Activated CD4-positive, alpha-beta T cell treated with anti-CD3 and anti-CD28 coated beads for 36 hours (primary cell): ENCODE measurements around the gene CSH1. TPM values are rescaled to one million over a fixed set of nuclear protein-coding genes. Genes with fewer than 3 reads are reported as not detected.
A peak's percentile ranks its signal among the peaks of the same experiment; 100 is the strongest.
"Not testable (repeated sequence)": the region's sequence is repeated elsewhere in the genome, so short reads cannot be mapped to it uniquely, and the experiment has no call there.

Source experiments
- ATAC-seq: fragments of 200-7000 bp; cut with Tn5 transposase; one replicate; pipeline ENCODE4 v1.10.0; 2021; ENCODE audit warnings: mild to moderate bottlenecking, moderate library complexity
- CTCF ChIA-PET: fragments of 350-600 bp; sonication (Branson Sonifier 250); formaldehyde crosslinking; loops from one replicate; lab custom pipeline; 2021; ENCODE audit warnings: antibody characterized with exemption; lab: Charles Lee
- POLR2A ChIA-PET: fragments of 350-600 bp; sonication (Branson Sonifier 250); formaldehyde crosslinking; loops from one replicate; lab custom pipeline; 2021; ENCODE audit warnings: antibody characterized with exemption, inconsistent platforms; lab: Charles Lee
- DNase-seq: peaks from one replicate; pipeline ENCODE4 v3.0.0-alpha.2; 2020
- H3K27ac Mint-ChIP-seq: one replicate; pipeline ENCODE4 v1.8.0; 2021; ENCODE audit warnings: mixed read lengths
- H3K27me3 Mint-ChIP-seq: one replicate; pipeline ENCODE4 v1.8.0; 2021; ENCODE audit warnings: mixed read lengths
- H3K36me3 Mint-ChIP-seq: one replicate; pipeline ENCODE4 v1.8.0; 2021; ENCODE audit warnings: low read depth, mixed read lengths
- H3K4me1 Mint-ChIP-seq: one replicate; pipeline ENCODE4 v1.8.0; 2021; ENCODE audit warnings: mixed read lengths
- H3K4me3 Mint-ChIP-seq: one replicate; pipeline ENCODE4 v1.8.0; 2021; ENCODE audit warnings: mild to moderate bottlenecking, moderate library complexity, mixed read lengths
- H3K9me3 Mint-ChIP-seq: one replicate; pipeline ENCODE4 v1.8.0; 2021; ENCODE audit warnings: low read depth, mixed read lengths
- intact Hi-C, 2 experiments: fragments of 100-400 bp; cut with DNase I in 1 of 2; cut with micrococcal nuclease in 1 of 2; formaldehyde crosslinking; loops; one replicate each; pipeline versions ENCODE4 v1.14.2 to v1.15.1; 2022 to 2024; cut with DNase I, micrococcal nuclease
- total RNA-seq, 2 experiments: library from RNA; stranded (reverse); gene quantifications; one replicate each; pipeline ENCODE4 v1.2.3, GENCODE V29; 2021

Gene CSH1
- total RNA-seq = not detected

GRCh38 chr17:63896524-63897354 lies at the start of gene CSH1:
CSH1 (minus strand) TSS chr17:63896574; CDS start chr17:63896511, 63 bp downstream.
- H3K36me3 Mint-ChIP-seq, H3K4me3 Mint-ChIP-seq, ATAC-seq, DNase-seq, POLR2A ChIA-PET, H3K9me3 Mint-ChIP-seq, CTCF ChIA-PET, H3K27me3 Mint-ChIP-seq, intact Hi-C loops, H3K27ac Mint-ChIP-seq: not testable (repeated sequence)
- H3K4me1 Mint-ChIP-seq = peaks cover 14% of the 10 kb centered on the region

DNA sequence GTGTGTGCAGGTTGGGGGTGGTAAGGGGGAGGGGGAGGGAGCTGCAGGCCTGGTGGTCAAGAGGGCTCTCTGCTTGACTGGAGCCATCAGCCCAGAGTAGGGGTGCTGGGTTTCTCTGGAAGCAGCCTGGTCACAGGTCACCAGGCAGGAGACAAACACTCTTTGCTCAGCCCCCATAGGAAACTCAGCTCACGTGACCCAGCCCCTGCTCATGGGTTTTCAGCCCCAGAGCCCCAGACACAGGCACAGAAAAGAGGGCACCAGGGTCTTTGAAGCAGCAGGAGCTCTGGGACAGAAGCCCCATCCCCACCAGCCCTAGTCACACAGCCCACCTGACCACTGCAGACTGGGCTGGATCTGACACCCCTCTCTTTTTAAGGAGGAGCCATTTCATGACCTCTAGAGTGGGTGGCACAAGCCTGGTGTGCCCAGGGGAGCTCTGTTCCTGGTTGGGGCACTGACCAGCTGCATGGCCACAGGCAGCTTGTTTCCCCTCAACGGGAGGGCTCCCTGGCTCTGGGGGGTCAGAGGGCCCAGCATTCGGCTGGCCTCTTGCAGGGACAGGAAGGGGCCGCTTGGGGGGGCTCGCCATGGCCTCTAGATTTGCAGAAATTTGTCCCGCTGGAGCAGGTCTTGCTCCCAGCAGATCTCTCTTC lies 49.5 kb upstream of the CSH1 start:
- H3K36me3 Mint-ChIP-seq = no peaks in the 10 kb centered on the region
- H3K27ac Mint-ChIP-seq = no peak overlapping the region
- peaks cover 13% of the 10 kb centered on the region for H3K4me1 Mint-ChIP-seq
- ChIA-PET CTCF (interaction anchor here (0.6 to 2.9 kb wide), 37 partner anchors 9 to 861 kb away, joined by 3 to 34 read pairs (median 5); partner anchors contain the start of genes CD79B, CSHL1 and GH1), POLR2A (no interaction called here)
- no peak for DNase-seq
- intact Hi-C loops = loop anchor here (1.0 to 2.0 kb wide), 2 partner anchors 27 to 45 kb away; no protein-coding TSS in a partner anchor
- H3K27me3 Mint-ChIP-seq = no peaks in the 10 kb centered on the region
- peak; percentile 5 for ATAC-seq
- no peaks in the 10 kb centered on the region for H3K9me3 Mint-ChIP-seq
- no peak overlapping the region for H3K4me3 Mint-ChIP-seq

DNA sequence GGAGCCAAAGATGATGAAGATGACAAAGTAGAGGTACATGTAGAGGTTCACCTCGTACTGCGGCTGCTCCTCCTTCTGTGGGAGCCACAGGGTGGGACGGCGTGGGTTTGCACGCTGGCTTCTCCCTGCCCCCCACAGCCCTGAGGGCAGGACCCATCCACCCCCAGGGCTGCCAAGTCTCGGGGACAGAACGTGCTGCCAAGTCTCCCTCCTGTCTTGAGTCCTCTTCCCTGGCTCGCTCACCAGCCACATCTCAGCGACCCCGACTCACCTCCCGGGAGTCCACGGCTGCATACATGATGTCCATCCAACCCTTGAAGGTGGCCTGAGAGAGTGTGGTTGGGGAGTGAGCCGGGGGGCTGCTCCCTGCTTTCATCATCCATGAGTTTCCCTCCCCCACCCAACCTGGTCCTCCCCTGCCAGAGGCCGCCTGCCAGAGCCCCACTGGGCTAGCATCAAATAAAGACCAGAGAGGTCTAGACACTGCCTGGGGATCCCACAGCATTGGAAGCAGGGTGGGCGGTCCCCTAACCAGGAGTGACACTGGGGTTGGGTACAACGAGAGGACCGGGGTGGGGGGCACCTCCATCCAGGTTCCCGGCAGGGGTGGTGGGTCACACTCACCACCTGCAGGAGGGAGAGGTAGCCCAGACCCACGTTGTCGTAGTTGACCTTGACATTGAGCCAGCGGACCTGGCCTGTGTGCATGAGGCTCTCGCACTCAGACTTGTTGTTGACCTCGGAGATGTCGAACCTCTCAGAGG lies 48.5 kb upstream of the CSH1 start:
- DNase-seq (no peak), ATAC-seq (no peak)
- H3K9me3 Mint-ChIP-seq = no peaks in the 10 kb centered on the region
- no peak overlapping the region for H3K4me3 Mint-ChIP-seq
- intact Hi-C loops = no loop called here
- no peak overlapping the region for H3K27ac Mint-ChIP-seq
- ChIA-PET POLR2A (no interaction called here), CTCF (interaction anchor here (0.6 to 2.9 kb wide), 10 partner anchors 8 to 189 kb away, joined by 3 to 34 read pairs (median 10); partner anchors contain the start of gene GH1)
- H3K4me1 Mint-ChIP-seq = peaks cover 13% of the 10 kb centered on the region
- no peaks in the 10 kb centered on the region for H3K36me3 Mint-ChIP-seq
- no peaks in the 10 kb centered on the region for H3K27me3 Mint-ChIP-seq

DNA sequence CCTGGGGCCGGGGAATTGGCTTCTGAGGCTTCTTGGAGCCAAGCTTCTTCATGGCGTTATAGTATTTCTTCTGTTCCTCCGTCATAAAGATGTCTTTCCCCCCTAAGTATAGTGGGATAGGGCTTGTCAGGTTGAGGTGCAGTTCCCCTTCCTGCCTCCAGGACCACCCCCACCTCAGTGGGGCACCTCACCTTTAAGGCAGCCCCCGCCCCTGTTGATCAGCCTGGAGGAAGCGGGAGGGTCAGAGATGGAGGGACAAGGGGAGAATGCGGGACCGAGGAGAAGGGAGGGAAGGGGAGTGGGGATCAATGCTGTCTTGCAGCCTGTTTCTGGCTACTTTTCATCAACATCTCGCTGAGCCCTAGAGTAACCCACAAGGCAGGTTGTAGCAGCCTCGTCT lies 47.4 kb upstream of the CSH1 start:
- H3K27me3 Mint-ChIP-seq = no peaks in the 10 kb centered on the region
- ATAC-seq (no peak), DNase-seq (no peak)
- intact Hi-C loops = no loop called here
- ChIA-PET POLR2A (no interaction called here), CTCF (no interaction called here)
- peaks cover 15% of the 10 kb centered on the region for H3K4me1 Mint-ChIP-seq
- no peak overlapping the region for H3K27ac Mint-ChIP-seq
- H3K4me3 Mint-ChIP-seq = no peak overlapping the region
- no peaks in the 10 kb centered on the region for H3K9me3 Mint-ChIP-seq
- H3K36me3 Mint-ChIP-seq = no peaks in the 10 kb centered on the region

DNA sequence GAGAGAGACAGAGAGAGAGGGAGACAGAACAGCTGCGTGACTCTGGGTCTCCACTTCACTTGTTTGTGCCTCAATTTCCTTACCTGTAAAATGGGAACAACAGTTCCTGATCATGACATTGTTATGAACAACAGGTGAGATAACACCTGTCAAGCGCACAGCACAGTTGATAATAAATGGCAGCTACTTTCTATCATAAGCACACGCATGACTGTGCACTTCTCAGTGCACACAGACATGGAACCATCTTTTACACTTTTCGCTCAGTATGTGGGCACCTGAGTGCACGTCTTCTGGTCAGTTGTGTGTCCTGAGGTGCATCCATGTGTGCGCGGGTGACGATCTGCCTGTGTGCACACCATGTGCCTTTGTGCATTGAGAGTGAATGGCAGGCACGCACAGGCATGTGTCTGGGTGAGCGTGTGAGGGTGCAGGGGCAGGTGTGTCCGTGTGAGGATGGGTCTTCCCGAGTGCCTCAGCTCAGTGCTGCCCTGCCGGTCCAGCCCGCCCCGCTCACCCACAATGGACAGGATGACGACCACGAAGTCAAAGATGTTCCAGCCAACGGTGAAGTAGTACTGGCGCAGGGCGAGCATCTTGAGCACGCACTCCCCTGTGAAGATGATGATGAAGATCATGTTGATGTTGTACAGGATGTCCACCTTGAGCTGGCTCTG lies 46.1 kb upstream of the CSH1 start:
- Mint-ChIP-seq H3K4me1 (peaks cover 16% of the 10 kb centered on the region), H3K9me3 (no peaks in the 10 kb centered on the region), H3K36me3 (no peaks in the 10 kb centered on the region), H3K4me3 (no peak overlapping the region), H3K27me3 (no peaks in the 10 kb centered on the region), H3K27ac (no peak overlapping the region)
- ATAC-seq (no peak), DNase-seq (no peak)
- ChIA-PET POLR2A (no interaction called here), CTCF (interaction anchor here (1.0 kb wide), 1 partner anchor 12 kb away, joined by 3 read pairs; no protein-coding TSS in a partner anchor)
- intact Hi-C loops = no loop called here

DNA sequence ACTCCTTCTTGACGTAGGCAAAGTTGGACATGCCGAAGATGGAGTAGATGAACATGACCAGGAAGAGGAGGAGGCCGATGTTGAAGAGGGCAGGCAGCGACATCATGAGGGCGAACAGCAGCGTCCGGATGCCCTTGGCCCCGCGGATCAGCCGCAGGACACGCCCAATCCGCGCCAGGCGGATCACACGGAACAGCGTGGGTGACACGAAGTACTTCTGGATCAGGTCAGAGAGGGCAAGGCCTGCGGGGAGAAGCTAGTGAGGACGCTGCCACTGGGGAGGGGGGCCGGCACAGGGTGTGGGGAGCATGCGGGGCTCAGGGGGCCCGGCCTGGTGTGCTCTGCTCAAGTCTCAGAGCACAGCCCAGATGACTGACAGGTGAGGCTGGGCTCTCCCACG lies 45.4 kb upstream of the CSH1 start:
- H3K27me3 Mint-ChIP-seq = no peaks in the 10 kb centered on the region
- DNase-seq (no peak), ATAC-seq (no peak)
- POLR2A ChIA-PET = no interaction called here
- no peaks in the 10 kb centered on the region for H3K9me3 Mint-ChIP-seq
- CTCF ChIA-PET = no interaction called here
- H3K4me3 Mint-ChIP-seq = no peak overlapping the region
- no peaks in the 10 kb centered on the region for H3K36me3 Mint-ChIP-seq
- intact Hi-C loops = no loop called here
- peaks cover 14% of the 10 kb centered on the region for H3K4me1 Mint-ChIP-seq
- no peak overlapping the region for H3K27ac Mint-ChIP-seq

GRCh38 chr17:63941162-63941561 lies 44.8 kb upstream of the CSH1 start:
- H3K27ac Mint-ChIP-seq = no peak overlapping the region
- no peaks in the 10 kb centered on the region for H3K27me3 Mint-ChIP-seq
- intact Hi-C loops = no loop called here
- H3K9me3 Mint-ChIP-seq = no peaks in the 10 kb centered on the region
- no peaks in the 10 kb centered on the region for H3K36me3 Mint-ChIP-seq
- DNase-seq (no peak), ATAC-seq (no peak)
- POLR2A ChIA-PET = no interaction called here
- peaks cover 9% of the 10 kb centered on the region for H3K4me1 Mint-ChIP-seq
- CTCF ChIA-PET = no interaction called here
- H3K4me3 Mint-ChIP-seq = no peak overlapping the region

- ChIA-PET POLR2A (no interaction called here), CTCF (no interaction called here)
- DNase-seq = no peak
- Mint-ChIP-seq H3K9me3 (no peaks in the 10 kb centered on the region), H3K4me1 (peaks cover 8% of the 10 kb centered on the region), H3K4me3 (no peak overlapping the region), H3K36me3 (no peaks in the 10 kb centered on the region), H3K27me3 (no peaks in the 10 kb centered on the region), H3K27ac (no peak overlapping the region)
- intact Hi-C loops = no loop called here
- ATAC-seq = no peak
These were observed 44.2 kb upstream of the CSH1 start for GRCh38 chr17:63940584-63940983.

DNA sequence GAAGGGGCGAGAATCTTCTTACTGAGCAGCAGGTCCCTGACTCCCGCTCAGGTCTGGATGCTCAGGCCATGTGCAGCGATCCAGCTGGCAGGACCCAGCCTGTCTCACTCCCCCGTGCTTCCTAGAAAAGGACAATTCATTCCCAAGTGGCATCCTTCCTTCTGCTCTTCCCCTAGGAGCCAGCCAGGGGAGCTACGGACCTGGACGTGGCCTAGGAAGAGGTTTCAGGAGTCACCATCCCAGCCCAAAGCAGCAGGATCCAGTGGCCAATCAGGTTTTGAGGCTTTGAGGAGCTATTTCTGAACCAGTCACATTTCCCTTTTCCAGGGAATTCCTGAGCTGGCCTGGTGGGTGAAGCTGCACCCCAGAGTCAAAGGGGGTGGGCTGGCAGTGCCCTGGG lies 43.5 kb upstream of the CSH1 start:
- Mint-ChIP-seq H3K9me3 (no peaks in the 10 kb centered on the region), H3K36me3 (no peaks in the 10 kb centered on the region), H3K4me3 (no peak overlapping the region), H3K4me1 (peaks cover 3% of the 10 kb centered on the region), H3K27me3 (no peaks in the 10 kb centered on the region), H3K27ac (no peak overlapping the region)
- ATAC-seq (no peak), DNase-seq (no peak)
- intact Hi-C loops = no loop called here
- ChIA-PET POLR2A (no interaction called here), CTCF (interaction anchor here (0.6 kb wide), 1 partner anchor 125 kb away, joined by 3 read pairs; no protein-coding TSS in a partner anchor)

GRCh38 chr17:63939401-63939800 lies 43.0 kb upstream of the CSH1 start:
- Mint-ChIP-seq H3K27me3 (no peaks in the 10 kb centered on the region), H3K36me3 (no peaks in the 10 kb centered on the region), H3K4me1 (peaks cover 3% of the 10 kb centered on the region), H3K9me3 (no peaks in the 10 kb centered on the region), H3K27ac (no peak overlapping the region), H3K4me3 (no peak overlapping the region)
- POLR2A ChIA-PET = no interaction called here
- ATAC-seq (no peak), DNase-seq (no peak)
- CTCF ChIA-PET = interaction anchor here (0.6 kb wide), 1 partner anchor 126 kb away, joined by 3 read pairs; no protein-coding TSS in a partner anchor
- intact Hi-C loops = no loop called here

DNA sequence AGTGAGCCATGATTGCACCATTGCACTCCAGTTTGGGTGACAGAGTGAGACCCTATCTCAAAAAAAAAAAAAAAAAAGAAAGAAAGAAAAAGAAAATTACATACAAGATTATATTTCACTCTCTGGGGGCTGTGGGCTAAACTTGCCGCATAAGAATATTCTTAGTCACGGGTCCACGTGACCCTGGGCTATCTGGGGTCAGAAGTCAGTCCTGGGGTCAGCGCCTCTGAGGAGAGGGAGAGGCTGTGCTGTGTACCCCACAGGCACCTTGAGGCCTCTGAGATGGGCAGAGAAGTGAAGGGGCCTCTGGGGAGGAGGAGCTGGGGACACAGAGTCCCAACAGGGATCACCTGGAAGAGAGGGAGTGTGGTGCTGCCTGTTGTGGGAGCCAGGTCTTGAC lies 41.5 kb upstream of the CSH1 start:
- no peak for DNase-seq
- Mint-ChIP-seq H3K4me3 (no peak overlapping the region), H3K27me3 (no peaks in the 10 kb centered on the region), H3K36me3 (no peaks in the 10 kb centered on the region), H3K9me3 (no peaks in the 10 kb centered on the region), H3K27ac (no peak overlapping the region), H3K4me1 (peaks cover 3% of the 10 kb centered on the region)
- no peak for ATAC-seq
- intact Hi-C loops = no loop called here
- POLR2A ChIA-PET = no interaction called here
- CTCF ChIA-PET = interaction anchor here (1.1 kb wide), 1 partner anchor 47 kb away, joined by 3 read pairs; no protein-coding TSS in a partner anchor
